Ovary (tissue), 3 donors: ENCODE results near the gene TNKS2.

Source experiments
- CTCF ChIP-seq, 3 donors: fragments of 450-650 bp in 2 of 3; fragments of 200-600 bp in 1 of 3; IDR thresholded peaks; one replicate each; pipeline versions ENCODE4 v1.5.1 to v1.8.0; 2016 to 2022; ENCODE audit warnings: antibody characterized with exemption in 3 of 3, mild to moderate bottlenecking in 1 of 3
- EP300 ChIP-seq: sonication (generic); formaldehyde crosslinking; IDR thresholded peaks from one replicate; pipeline ENCODE4 v1.6.1; 2017; ENCODE audit warnings: antibody characterized with exemption
- donor health status: DM: no; HTN: no; CAD: no.

- TF ChIP-seq CTCF (IDR thresholded peaks at IDR 0.05) (no peak), EP300 (no peak)
These were observed 99.2 kb downstream of the TNKS2 start for GRCh38 chr10:91897421-91897820.
